NCI-H1417 treated with DMSO at 0.1 percent for 48 hours (cell line): Measurements from ENCODE around the gene VPS13D.
"Not testable (repeated sequence)": the region's sequence is repeated elsewhere in the genome, so short reads cannot be mapped to it uniquely, and the experiment has no call there.

Experiments used
- DNase-seq: peaks from one replicate; lab custom pipeline; 2025; lab: John Stamatoyannopoulos, UW

Gene VPS13D

GRCh38 chr1:12369258-12369657 lies 139.4 kb downstream of the VPS13D start:
- DNase-seq, result no peak

DNA sequence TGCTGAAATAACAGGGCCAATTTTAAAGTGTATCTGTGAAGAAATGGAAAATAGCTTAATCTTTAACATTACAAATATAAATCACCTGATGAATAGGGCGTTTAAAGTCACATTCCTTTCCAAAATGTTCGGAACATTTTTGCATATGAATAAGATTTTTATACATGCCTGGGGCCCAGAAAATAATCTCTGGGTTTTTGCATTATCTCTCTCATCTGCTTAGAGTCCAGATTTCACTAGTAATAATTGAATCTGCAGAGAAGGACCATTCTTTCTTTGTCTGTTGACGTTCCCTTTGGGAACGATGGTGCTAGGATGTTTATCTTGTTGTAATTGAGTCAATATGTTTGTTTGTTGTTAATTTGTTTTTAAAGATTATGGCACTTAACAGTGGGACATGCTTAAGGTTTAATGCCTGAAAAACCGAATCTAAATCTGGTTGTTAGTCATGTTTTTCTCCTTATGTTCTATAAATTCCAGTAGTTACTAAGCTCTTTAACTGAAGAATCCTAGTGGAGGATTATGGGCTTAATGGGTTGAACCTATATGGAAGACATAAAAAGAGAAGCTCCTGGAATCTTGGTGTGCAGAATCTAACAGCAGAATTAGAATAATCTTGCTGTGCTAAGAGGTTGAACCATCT lies 140.6 kb downstream of the VPS13D start:
- DNase-seq, result no peak

- no peak for DNase-seq
Measured at GRCh38 chr1:12371053-12371452, 141.2 kb downstream of the VPS13D start.

GRCh38 chr1:12372180-12372579 lies 142.3 kb downstream of the VPS13D start:
- DNase-seq, result no peak

- no peak for DNase-seq
Measured at GRCh38 chr1:12372761-12373160, 142.9 kb downstream of the VPS13D start.

DNA sequence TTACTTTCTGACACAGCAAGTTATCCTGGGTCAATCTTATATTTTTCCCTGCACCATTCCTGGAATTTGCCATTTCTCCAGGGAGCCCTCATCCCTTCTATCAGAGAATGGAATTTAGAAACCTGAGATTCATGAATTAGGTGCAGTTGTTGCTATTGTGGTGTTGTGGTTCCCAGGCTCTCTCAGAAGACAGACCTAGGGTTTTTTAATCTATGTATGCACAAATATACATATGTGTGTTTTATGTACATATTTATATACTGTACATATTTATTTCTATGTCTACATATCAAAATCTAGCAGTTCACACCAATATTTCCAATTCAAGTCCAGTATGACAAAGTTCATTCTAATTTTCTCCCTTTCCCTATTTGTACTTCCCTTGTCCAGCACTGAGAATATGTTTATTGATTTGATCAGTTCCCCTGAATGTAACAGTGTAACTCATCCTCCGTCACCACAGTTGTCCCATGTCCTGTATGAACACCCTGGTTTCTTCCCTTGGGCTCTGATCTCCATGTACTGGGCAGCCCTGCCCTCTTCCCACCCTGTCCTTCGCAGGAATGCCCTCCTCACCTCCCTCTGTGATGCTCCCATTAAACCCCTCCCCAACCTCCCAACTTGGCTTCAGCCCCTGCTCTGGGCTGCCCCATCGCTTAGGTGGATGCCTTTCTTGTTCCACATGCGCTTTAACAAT lies 145.5 kb downstream of the VPS13D start:
- DNase-seq, result no peak

DNA sequence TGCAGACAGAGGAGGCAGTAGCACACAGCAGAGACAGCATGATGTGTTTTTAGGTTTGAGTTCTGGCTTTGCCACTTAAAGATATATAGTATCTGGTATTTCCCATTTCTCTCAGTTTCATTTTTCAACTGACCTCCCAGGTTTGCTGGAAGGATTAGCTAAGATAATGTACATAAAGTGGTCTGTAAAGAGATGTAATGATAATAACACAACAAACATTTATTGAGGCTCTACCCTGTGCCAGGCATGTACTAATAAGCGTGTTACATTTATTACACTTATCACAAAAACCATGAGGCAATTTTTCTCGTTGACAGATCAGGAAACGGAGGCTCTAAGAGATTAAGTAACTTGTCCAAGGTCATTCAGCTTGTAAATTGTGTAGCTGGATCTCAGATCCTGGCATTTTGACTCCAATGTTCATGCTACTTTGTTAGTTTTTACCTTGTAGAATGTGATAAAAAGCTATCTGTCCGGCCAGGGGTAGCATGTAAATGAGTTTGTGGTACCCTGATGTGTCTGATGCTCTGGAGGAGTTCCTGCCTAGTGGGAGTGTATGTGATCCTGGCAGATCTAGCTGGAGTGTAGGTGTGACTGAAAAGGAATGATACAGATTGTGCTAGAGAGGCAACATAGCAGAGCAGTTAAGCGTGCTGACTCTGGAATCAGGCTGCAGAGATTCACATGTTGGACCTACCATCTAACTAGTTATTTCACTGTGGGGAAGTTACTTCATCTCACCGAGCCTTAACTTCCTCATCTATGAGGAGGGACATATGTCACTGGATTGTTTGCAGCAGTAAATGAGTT lies 146.6 kb downstream of the VPS13D start:
- DNase-seq, result no peak

- DNase-seq, result no peak
Measured at GRCh38 chr1:12380326-12381249, 150.8 kb downstream of the VPS13D start.

DNA sequence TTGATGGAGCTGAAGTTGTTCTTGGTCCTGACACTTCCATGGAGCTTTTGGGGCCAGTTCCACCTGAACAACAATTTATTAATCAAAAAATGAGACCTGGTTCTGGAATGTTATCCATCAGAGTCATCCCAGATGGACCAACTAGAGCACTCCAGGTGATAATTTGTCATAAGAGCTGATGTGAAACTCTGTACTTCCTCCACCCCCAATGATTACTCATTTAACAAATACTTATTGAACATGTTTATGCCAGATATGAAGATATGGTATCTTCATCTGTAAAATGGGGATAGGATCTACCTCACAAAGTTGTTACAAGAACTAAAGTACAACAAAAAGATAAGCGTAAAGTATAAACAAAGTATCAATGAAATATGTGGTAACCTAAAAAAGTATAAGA lies 153.2 kb downstream of the VPS13D start:
- DNase-seq, result no peak

GRCh38 chr1:12383786-12384185 lies 154.0 kb downstream of the VPS13D start:
- no peak for DNase-seq

DNA sequence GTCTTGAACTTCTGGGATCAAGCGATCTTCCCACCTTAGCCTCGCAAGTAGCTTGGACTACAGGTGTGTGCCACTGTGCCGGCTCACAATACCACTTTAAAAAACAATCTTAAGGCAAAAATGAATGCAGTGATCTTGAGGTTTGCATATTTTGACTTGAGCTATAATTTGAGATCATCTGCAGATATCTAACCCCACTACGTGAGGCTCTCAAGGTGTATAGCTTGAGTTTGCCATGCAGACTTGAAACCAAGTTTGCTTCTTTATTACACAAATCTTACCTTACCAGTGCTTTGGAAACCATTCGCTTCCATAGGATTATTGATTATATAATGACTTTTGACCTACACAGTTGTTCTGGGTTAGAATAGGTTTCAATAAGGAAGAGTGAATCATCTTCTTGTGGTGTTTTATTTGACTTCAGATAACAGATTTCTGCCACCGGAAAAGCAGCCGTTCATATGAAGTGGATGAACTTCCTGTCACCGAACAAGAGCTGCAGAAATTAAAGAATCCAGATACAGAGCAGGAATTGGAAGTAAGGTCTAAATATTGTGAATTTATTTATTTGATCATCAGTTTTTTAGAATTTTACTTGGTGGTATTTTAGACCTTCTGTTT lies 155.1 kb downstream of the VPS13D start:
- no peak for DNase-seq

- DNase-seq, result no peak
Measured at GRCh38 chr1:12386130-12386529, 156.3 kb downstream of the VPS13D start.

- DNase-seq, result no peak
Measured at GRCh38 chr1:12387641-12388040, 157.8 kb downstream of the VPS13D start.

DNA sequence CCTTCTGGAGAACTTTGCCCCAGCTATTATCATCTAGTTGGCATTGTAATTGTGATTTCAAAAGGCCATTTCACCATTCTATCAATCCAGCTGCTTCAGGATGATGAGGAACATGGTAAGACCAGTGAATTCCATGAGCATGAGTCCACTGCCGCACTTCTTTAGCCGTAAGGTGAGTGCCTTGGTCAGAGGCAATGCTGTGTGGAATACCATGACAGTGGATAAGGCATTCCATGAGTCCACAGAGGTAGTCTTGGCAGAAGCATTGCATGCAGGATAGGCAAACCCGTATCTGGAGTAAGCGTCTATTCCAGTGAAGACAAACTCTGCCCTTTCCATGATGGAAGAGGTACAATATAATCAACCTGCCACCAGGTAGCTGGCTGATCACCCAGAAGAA lies 160.5 kb downstream of the VPS13D start:
- DNase-seq, result not testable (repeated sequence)

DNA sequence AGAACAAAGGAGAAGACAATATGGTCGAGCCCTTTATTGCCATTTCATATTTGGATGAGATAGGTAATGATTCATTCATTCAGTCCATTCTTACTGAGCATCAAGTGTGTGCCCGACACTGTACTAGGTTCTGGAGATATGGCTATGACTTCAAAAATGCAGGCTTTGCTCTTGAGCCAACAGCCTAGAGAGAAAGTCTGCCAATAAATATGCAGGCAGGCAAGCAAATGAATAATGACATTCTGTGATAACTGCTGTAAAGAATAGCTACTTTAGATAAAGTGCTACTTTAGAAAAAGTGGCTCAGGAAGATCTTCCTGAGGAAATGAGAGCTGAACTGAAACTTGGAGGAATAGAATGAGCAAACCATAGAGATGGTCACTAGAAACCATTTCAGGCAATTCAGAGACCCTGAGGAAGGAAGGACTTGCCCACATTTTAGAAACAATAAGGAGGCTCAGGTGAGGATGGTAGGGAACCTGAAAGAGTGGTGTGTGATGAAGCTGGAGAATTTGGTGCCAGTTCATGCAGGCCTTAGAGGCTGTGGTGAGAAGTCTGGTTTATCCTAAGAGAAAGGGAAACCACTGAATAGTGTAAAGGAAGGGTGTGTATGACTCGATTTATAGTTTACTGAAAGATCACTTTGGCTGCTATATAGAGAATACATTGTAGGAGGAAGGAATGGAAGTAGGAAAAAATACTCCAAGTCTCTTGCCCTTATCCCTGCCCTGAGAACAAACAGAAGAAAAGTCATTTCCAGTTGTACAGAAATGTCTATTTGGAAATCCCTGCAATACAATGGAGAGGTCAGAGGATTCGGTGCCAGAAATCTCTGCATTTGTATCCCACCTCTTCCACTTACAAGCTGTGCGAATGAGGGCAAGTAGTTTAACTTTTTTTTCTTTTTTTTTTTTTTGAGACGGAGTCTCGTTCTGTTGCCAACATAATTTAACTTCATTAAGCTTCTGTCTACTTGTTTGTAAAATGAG lies 167.9 kb downstream of the VPS13D start:
- DNase-seq, result no peak

GRCh38 chr1:12398479-12398878 lies 168.6 kb downstream of the VPS13D start:
- no peak for DNase-seq

DNA sequence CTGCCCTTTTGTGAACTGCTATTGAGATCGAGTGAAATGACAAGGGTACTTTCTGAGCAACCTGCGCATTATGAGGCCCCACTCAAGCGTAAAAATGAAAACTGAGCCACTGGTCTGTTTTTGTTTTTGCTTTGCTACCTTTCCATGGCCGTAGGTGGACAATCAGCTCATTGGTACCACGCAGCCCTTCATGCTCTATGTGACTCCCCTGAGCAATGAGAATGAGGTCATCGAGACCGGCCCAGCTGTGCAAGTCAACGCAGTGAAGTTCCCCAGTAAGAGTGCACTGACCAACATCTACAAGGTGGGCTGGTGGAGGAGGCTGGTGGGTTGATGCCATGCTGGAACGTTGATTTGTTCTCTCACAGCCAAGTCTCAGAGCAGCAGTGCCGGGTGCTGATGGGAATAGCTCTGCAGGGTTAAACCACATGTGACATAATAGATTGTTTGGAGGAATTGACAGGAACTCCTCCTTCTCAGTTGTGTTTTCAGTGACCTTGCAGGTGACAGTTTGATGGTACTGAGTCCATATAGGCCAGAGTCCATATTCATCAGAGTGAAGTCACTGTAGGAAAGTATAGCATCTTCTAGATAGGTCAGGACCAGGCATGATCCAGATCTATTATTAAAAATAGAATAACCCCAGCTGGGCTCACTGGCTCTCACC lies 170.3 kb downstream of the VPS13D start:
- no peak for DNase-seq

- DNase-seq, result no peak
Measured at GRCh38 chr1:12402159-12402673, 172.4 kb downstream of the VPS13D start.

DNA sequence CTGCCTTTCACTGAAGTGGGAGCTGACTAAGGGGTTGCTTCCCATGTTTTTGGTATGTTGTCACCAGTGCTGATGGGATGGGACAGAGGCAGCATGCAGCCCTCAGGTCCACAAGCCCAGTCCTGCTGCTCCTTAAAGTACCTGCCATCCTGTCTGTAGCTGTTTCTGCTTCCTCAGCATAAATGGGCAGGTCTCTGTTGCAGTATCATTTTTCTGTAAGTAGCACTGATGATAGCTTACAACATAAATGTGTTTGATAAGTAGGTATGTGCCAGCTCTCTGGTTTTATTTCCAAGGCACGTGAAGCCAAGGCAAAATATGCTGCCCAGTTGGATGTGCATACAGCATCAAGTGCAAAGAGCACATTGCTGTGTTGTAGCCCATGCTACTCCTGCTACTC lies 173.0 kb downstream of the VPS13D start:
- DNase-seq, result no peak
